Bronchial epithelial cell (primary cell): ENCODE data around the gene KDM4C. TPM values are rescaled to one million over a fixed set of nuclear protein-coding genes. Genes with fewer than 3 reads are reported as not detected.

ENCODE experiments used
- DNase-seq: peaks from one replicate; pipeline ENCODE4 v3.0.0-alpha.2; 2010; ENCODE audit warnings: low read depth
- FAIRE-seq: peaks from 2 replicates; lab custom pipeline; 2011; peaks lifted over from hg19 to GRCh38; lab: Jason Lieb, UNC
- H3K27me3 ChIP-seq: 2 replicates; pipeline ENCODE4 v1.5.1; 2011; ENCODE audit warnings: low read length; ENCODE audit not compliant: control insufficient read depth, insufficient read depth
- H3K36me3 ChIP-seq: 2 replicates; pipeline ENCODE4 v1.5.1; 2011; ENCODE audit warnings: low read length; ENCODE audit not compliant: control insufficient read depth, insufficient read depth
- H3K4me3 ChIP-seq: 2 replicates; pipeline ENCODE4 v1.5.1; 2011; ENCODE audit warnings: mild to moderate bottlenecking, low read depth, low read length, control low read depth
- total RNA-seq: library from RNA; depleted of rRNA; stranded (reverse); fragments of >200 nt; gene quantifications from 2 replicates; pipeline ENCODE4 v1.2.1, GENCODE V29; 2014
- TF ChIP-seq, protein P1 (sequence below): IDR thresholded peaks from 2 replicates; pipeline ENCODE4 v1.5.1; 2011; ENCODE audit warnings: mild to moderate bottlenecking, moderate library complexity, low read length, control low read depth, inconsistent platforms; ENCODE audit not compliant: insufficient read depth, severe bottlenecking

KDM4C gene
- total RNA-seq, 1 donor from 2014 or later, result 36.6 TPM

DNA sequence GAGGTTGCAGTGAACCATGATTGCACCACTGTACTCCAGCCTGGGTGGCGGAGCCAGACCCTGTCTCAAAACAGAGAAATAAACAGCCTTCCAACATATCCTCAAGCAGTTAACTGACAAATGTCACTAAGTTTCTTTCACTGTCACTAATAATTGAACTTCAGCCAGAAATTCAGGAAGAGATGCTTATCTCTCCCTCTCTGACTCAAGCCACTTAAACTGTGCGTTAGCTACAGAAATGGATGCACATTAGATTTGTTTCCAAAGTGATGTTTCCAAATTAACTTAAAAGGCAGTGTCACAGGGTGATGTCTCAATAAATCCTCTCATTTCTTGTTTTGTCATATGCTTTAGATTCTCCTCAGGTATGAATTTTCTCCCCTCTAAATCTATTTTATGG is 164.9 kb downstream of the KDM4C start:
- H3K36me3 ChIP-seq, result peaks cover 3% of the 10 kb centered on the region

DNA sequence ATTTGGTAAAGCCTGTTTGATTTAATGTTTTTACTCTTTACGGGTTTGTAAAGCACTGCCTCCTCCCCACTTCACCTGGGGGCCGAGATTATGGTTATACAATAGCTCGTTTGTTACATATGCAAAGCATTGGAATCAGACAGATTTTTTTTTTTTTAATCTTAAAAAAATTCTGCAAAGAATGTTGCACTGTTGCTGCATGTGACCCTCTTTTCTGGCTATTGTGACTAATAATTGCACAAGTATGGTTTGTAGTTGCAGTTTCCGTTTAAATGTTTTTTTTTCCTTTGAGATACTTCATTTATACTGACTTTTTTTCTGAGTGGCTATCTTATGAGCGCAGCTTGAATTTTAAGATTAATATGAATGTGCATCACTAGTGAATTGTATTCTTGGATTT is 165.3 kb downstream of the KDM4C start:
- TF ChIP-seq, protein P1, sequence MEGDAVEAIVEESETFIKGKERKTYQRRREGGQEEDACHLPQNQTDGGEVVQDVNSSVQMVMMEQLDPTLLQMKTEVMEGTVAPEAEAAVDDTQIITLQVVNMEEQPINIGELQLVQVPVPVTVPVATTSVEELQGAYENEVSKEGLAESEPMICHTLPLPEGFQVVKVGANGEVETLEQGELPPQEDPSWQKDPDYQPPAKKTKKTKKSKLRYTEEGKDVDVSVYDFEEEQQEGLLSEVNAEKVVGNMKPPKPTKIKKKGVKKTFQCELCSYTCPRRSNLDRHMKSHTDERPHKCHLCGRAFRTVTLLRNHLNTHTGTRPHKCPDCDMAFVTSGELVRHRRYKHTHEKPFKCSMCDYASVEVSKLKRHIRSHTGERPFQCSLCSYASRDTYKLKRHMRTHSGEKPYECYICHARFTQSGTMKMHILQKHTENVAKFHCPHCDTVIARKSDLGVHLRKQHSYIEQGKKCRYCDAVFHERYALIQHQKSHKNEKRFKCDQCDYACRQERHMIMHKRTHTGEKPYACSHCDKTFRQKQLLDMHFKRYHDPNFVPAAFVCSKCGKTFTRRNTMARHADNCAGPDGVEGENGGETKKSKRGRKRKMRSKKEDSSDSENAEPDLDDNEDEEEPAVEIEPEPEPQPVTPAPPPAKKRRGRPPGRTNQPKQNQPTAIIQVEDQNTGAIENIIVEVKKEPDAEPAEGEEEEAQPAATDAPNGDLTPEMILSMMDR, result no peak
- no peak for FAIRE-seq
- no peak for DNase-seq
- H3K36me3 ChIP-seq, result peaks cover 3% of the 10 kb centered on the region
- H3K4me3 ChIP-seq, result no peak overlapping the region
- no peaks in the 10 kb centered on the region for H3K27me3 ChIP-seq

More for the DNA sequence above, 164.9 kb downstream of the KDM4C start:
- H3K4me3 ChIP-seq, result no peak overlapping the region
- DNase-seq (no peak), FAIRE-seq (no peak)
- TF ChIP-seq, protein P1, result no peak
- no peaks in the 10 kb centered on the region for H3K27me3 ChIP-seq

DNA sequence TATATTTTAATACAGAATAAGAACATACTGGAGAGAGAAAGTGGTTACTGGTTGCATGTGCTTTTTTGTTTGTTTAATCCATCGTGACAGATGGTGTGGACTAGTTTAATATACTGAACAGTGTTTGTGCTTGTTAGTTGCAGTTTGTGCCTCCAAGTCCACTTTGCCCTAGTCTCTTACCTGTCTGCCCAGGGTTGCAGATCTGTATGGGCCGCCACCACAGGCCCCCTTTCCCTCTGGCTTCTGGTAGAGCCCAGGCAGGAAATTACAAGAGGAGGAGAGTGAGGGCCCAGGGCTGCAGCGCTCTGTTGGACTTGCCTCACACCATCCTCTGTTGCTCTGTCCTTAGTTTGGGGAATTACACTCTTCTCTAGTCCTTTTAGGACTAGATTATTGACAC is 166.4 kb downstream of the KDM4C start:
- TF ChIP-seq, protein P1, result no peak
- H3K27me3 ChIP-seq, result no peaks in the 10 kb centered on the region
- H3K4me3 ChIP-seq, result no peak overlapping the region
- H3K36me3 ChIP-seq, result peaks cover 3% of the 10 kb centered on the region
- no peak for DNase-seq
- FAIRE-seq, result no peak

DNA sequence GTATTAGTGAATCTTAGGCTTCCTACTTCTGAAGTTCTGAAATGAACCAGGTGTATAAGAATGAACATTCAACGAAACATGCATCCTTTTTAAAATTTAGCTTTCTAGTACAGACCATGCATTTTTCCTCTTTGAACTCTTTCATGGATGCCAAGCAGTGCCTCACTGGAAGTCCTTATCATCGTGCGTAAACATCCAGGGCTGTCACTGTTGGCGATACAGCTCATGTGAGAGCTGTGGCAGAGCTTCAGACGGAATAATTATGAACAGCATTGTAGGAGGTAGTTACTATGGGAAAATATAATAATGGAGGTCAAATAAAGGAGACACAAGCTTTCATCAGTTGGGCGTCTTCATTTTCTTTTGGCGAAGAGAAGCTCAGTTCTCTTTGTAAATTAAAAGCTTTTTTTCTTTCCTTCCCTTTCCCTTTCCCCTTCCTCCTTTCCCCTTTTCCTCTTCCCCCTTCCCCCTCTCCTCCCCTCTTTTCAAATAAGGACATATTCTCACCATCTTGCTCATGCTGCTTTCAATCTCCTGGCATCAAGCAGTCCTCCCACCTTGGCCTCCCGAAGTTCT is 167.3 kb downstream of the KDM4C start:
- no peak for DNase-seq
- Histone ChIP-seq H3K27me3 (no peaks in the 10 kb centered on the region), H3K4me3 (no peak overlapping the region), H3K36me3 (peaks cover 3% of the 10 kb centered on the region)
- no peak for FAIRE-seq
- TF ChIP-seq, protein P1, result no peak

DNA sequence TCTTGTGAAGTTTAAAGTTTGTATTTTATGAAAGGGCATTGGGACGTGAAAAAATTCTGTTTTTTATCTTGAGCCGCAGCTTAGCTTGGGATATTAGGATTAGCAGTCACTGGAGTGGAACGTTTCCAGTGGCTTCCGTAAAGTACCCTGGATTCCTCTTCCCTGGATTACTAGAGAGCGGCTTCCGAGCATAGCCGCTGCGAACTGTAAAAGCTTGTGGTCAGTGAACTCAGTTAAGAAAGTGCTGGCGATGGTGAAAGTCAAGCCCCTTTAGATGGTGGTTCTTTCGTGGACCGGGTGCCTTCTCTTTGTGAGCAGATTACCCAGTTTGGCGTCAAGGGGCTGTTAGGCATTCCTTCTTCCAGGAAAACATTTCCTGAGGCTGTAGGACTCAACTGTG is 168.1 kb downstream of the KDM4C start:
- Histone ChIP-seq H3K36me3 (peaks cover 4% of the 10 kb centered on the region), H3K27me3 (no peaks in the 10 kb centered on the region), H3K4me3 (no peak overlapping the region)
- FAIRE-seq, result no peak
- TF ChIP-seq, protein P1, result no peak
- DNase-seq, result no peak

DNA sequence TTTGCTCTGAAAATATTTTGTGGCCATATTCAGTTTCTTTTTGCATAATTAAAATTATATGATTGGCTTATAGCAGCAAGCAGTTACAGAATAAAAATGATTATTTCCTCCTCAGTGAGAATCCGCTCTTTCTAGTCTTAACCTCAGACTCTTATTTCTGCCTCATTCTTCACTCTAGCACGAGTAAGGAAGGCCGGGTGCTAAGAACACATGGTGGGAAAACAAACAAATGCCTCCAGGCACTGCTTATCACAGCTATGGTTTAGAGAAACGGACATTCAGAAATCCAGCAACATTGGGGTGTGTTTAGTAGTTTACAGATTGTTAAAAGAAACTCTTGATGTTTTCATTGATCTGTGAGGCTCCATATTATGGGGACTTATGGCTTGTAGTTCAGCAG is 168.7 kb downstream of the KDM4C start:
- TF ChIP-seq, protein P1, result no peak
- DNase-seq (no peak), FAIRE-seq (no peak)
- Histone ChIP-seq H3K27me3 (no peaks in the 10 kb centered on the region), H3K36me3 (peaks cover 2% of the 10 kb centered on the region), H3K4me3 (no peak overlapping the region)
